ENCODE data around the gene GAS7.

DNA sequence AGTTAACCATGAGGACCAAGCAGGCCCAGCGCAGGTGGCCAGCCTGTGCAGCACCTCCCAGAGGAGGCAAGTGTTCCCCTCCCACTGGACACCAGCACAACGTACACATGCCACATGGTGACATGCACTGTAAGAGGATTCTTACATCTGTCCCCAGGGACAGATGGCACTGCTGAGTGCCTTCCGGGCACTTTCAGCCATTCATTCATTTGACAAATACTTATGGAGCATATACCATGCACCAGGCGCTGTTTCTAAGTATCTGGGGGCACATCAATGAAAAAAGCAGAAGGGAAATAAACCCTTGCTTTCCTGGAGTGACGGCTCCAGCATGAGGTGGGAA, 79.6 kb downstream of the GAS7 start:
- TF ChIP-seq, protein P1, sequence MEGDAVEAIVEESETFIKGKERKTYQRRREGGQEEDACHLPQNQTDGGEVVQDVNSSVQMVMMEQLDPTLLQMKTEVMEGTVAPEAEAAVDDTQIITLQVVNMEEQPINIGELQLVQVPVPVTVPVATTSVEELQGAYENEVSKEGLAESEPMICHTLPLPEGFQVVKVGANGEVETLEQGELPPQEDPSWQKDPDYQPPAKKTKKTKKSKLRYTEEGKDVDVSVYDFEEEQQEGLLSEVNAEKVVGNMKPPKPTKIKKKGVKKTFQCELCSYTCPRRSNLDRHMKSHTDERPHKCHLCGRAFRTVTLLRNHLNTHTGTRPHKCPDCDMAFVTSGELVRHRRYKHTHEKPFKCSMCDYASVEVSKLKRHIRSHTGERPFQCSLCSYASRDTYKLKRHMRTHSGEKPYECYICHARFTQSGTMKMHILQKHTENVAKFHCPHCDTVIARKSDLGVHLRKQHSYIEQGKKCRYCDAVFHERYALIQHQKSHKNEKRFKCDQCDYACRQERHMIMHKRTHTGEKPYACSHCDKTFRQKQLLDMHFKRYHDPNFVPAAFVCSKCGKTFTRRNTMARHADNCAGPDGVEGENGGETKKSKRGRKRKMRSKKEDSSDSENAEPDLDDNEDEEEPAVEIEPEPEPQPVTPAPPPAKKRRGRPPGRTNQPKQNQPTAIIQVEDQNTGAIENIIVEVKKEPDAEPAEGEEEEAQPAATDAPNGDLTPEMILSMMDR (IDR thresholded peaks at IDR 0.05) = no peak
- TF ChIP-seq POLR2A (IDR thresholded peaks at IDR 0.05) = no peak
- TF ChIP-seq EP300 (IDR thresholded peaks at IDR 0.05) = no peak
